Right ventricle myocardium superior (tissue), 1 donor: ENCODE measurements around the gene ZNF558. TPM values are rescaled to one million over a fixed set of nuclear protein-coding genes. Genes with fewer than 3 reads are reported as not detected.
"Not testable (repeated sequence)": the region's sequence is repeated elsewhere in the genome, so short reads cannot be mapped to it uniquely, and the experiment has no call there.

ENCODE experiments used
- ATAC-seq: fragments of 200-7000 bp; cut with Tn5 transposase; one replicate; pipeline ENCODE4 v1.9.1; 2020; ENCODE audit warnings: mild to moderate bottlenecking; ENCODE audit not compliant: poor library complexity
- DNase-seq: peaks from one replicate; pipeline ENCODE4 v3.0.0-alpha.2; 2020
- intact Hi-C: fragments of 100-400 bp; cut with DNase I; formaldehyde crosslinking; loops from one replicate; pipeline ENCODE4 v1.11.2; 2022
- total RNA-seq: library from RNA; stranded (reverse); fragmentation: NEBNext Ultra II Directional; extraction: Animal tissue kit (Norgen Biotek cat#: 25700); gene quantifications from one replicate; pipeline ENCODE4 v1.2.1, GENCODE V29; 2021
- donor health status: DM: no; HTN: yes; CAD: no; lungs with severe emphysema.

The ZNF558 gene
- total RNA-seq, 1 donor from 2014 or later, result 8.5 TPM

DNA sequence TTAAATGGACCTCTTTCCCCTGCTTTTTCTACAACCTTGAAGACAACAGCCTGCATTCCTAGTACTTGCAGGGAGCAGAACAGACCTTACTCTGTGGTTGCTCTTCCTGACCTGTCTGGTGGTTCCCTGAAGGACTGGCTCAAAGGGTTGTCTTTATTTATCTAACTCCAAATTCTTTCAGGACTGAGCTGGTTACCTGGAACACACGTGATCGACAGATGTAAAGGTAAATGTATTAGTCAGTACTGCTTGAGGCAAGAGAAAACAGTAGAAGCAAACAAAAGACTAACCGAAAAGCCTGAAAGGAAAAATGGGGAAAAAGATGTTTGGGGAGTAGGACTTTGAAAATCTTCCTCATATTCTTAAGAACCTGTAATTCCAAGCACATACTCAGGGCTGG, 17.9 kb downstream of the ZNF558 start:
- DNase-seq (no peak), ATAC-seq (no peak)
- intact Hi-C loops, result no loop called here

DNA sequence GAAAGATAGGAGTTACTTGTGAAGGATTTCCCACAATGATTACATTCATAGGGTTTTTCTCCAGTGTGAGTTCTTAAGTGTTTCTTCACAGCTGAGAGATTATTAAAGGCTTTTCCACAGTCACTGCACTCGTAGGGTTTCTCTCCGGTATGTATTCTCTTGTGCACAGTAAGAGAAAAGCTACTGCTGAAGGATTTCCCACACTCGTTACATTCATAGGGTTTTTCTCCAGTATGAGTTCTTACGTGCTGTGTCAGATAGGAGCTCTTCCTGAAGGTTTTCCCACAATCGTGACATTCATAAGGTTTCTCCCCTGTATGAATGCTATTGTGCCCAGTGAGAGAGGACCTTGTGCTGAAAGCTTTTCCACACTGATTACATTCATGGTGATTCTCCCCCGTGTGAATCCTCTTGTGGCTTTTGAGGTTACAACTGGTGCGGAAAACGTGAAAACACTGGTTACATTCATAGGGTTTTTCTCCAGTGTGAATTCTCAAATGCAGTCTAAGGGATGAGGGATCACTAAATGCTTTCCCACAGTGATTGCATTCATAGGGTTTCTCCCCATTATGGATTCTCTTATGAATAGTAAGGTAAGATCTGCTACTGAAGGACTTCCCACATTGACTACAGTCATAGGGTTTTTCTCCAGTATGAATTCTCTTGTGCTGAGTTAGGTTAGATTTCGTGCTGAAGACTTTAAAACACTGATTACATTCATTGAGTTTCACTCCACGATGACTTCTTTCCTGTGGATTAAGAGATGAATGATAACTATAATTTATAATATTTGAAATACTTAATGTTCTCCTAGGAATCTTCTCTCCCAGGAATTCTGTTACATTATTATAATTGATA, 20.6 kb downstream of the ZNF558 start:
- DNase-seq (no peak), ATAC-seq (no peak)
- intact Hi-C loops, result no loop called here

DNA sequence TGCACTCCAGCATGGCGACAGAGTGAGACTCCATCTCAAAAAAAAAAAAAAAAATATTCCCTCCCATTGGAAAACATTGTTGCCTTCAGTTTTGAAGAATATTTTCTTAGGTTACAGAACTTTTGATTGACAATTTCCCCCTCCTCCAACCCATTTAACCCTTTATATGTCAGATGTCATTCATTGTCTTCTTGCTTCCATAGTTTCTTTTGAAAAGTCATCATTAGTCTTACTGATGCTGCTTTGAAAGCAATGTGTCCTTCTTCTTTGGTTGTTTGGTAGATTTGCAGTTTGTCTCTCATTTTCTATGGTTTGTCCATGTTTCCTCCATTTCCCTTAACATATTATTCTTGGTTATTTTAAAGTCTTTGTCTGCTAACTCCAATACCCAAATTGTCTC, 25.4 kb downstream of the ZNF558 start:
- DNase-seq (no peak), ATAC-seq (no peak)
- intact Hi-C loops, result no loop called here

DNA sequence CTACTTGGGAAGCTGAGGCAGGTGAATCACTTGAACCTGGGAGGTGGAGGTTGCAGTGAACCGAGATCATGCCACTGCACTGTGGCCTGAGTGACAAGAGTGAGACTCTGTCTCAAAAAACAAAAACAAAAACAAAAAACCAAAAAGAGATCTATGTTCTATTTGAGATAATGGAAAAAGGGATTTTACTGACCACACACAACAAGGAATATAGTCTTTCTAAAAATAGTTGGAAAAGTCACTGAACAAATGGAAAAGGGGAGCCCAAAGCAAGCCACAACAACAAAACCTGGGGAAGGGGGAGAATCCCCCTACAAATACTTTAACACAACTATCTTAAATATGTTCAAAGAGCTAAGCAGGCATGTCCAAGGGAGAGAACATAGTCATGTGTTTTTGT, 37.3 kb downstream of the ZNF558 start:
- DNase-seq, result no peak
- intact Hi-C loops, result no loop called here
- ATAC-seq, result no peak

DNA sequence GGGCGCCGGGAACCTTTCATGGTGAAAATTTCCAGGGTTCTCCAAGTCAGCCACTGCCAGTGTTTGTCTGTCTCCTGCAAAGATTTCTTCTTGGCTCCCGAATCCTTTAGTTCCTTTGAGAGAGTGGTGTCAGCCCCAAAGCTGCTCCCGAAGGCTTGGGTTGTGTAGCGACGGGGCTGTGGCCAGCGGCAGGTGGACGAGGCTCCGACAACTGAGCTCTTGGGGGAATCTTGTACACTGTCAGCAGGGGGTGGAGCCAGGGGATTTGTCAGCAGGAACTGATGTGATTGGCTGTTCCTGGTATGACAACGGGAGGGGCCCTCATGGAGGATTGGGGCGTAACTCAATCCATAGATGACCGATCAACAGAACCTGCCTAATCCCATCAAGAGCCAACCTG, 58.5 kb downstream of the ZNF558 start:
- ATAC-seq, result not testable (repeated sequence)

DNA sequence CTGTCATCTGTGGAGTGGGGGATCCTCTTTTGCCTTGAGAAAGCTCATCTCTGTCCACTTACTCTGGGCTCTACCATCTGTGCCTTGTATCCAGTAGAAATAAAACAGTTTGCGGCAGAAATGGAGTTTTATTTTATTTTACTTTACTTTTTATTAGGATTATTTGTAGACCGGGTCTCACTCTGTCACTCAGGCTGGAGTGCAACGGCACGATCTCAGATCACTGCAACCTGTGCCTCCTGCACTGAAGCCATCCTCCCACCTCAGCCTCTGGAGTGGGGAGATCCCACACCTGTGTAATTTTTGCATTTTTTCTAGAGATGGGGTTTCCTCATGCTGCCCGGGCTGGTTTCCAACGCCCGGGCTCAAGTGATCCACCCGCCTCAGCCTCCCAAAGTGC, 62.8 kb downstream of the ZNF558 start:
- ATAC-seq, DNase-seq, intact Hi-C loops: not testable (repeated sequence)

More for the DNA sequence above, 58.5 kb downstream of the ZNF558 start:
- DNase-seq, intact Hi-C loops: not testable (repeated sequence)

DNA sequence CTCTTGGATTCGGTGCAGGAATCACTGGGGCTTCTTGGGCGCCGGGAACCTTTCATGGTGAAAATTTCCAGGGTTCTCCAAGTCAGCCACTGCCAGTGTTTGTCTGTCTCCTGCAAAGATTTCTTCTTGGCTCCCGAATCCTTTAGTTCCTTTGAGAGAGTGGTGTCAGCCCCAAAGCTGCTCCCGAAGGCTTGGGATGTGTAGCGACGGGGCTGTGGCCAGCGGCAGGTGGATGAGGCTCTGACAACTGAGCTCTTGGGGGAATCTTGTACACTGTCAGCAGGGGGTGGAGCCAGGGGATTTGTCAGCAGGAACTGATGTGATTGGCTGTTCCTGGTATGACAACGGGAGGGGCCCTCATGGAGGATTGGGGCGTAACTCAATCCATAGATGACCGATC, 64.8 kb downstream of the ZNF558 start:
- DNase-seq, ATAC-seq, intact Hi-C loops: not testable (repeated sequence)

Other genes with a start within 250 kb of the ZNF558 start
- gene ADAMTS10, start 221.6 kb downstream of the ZNF558 start, total RNA-seq, result 9.1 TPM
- gene NFILZ, start 201.7 kb downstream of the ZNF558 start, total RNA-seq, result not detected
- not detected for gene ACTL9, start 133.5 kb downstream of the ZNF558 start, total RNA-seq
- gene OR2Z1, start 110.7 kb downstream of the ZNF558 start, total RNA-seq, result not detected
- not detected for gene MBD3L1, start 73 bp upstream of the ZNF558 start, total RNA-seq
- not detected for gene MUC16, start 178.1 kb upstream of the ZNF558 start, total RNA-seq